GM23338 (cell line): ENCODE data around the gene KCTD19. TPM values are rescaled to one million over a fixed set of nuclear protein-coding genes. Genes with fewer than 3 reads are reported as not detected.

Experiments used
- ATAC-seq: fragments of 200-7000 bp; cut with Tn5 transposase; 3 replicates; pipeline ENCODE4 v1.9.1; 2020
- DNase-seq: peaks from one replicate; pipeline ENCODE4 v3.0.0-alpha.2; 2015; ENCODE audit warnings: low spot score
- H2AFZ ChIP-seq: fragments of 200-600 bp; sonication (generic); 2 replicates; pipeline ENCODE4 v1.8.0; 2016; ENCODE audit warnings: antibody characterized with exemption, mild to moderate bottlenecking, moderate library complexity
- H3F3A ChIP-seq: fragments of 200-600 bp; sonication (generic); replicated peaks from 2 replicates; pipeline ENCODE4 v1.8.0; 2017; ENCODE audit warnings: antibody characterized with exemption, mixed run types, low read depth
- H3K27ac ChIP-seq: fragments of 200-600 bp; sonication (generic); 2 replicates; pipeline ENCODE4 v1.6.1; 2016; ENCODE audit warnings: low read depth
- H3K27me3 ChIP-seq: fragments of 200-600 bp; sonication (generic); 2 replicates; pipeline ENCODE4 v1.8.0; 2016; ENCODE audit warnings: mild to moderate bottlenecking, mixed run types, moderate library complexity; ENCODE audit not compliant: insufficient read depth
- H3K36me3 ChIP-seq: fragments of 200-600 bp; sonication (generic); 2 replicates; pipeline ENCODE4 v1.8.0; 2016; ENCODE audit warnings: mild to moderate bottlenecking; ENCODE audit not compliant: insufficient read depth
- H3K4me1 ChIP-seq: fragments of 200-600 bp; sonication (generic); 2 replicates; pipeline ENCODE4 v1.8.0; 2016; ENCODE audit warnings: mild to moderate bottlenecking, moderate library complexity; ENCODE audit not compliant: insufficient read depth
- H3K4me2 ChIP-seq: fragments of 200-600 bp; sonication (generic); 2 replicates; pipeline ENCODE4 v1.7.1; 2017; ENCODE audit warnings: mixed run types
- H3K4me3 ChIP-seq: fragments of 200-600 bp; sonication (generic); 2 replicates; pipeline ENCODE4 v1.6.1; 2016; ENCODE audit warnings: mixed run types
- H3K79me2 ChIP-seq: fragments of 200-600 bp; sonication (generic); replicated peaks from 2 replicates; pipeline ENCODE4 v1.8.0; 2017; ENCODE audit warnings: mild to moderate bottlenecking; ENCODE audit not compliant: insufficient read depth
- H3K9me2 ChIP-seq: fragments of 200-600 bp; sonication (generic); 2 replicates; pipeline ENCODE4 v1.8.0; 2017; ENCODE audit not compliant: insufficient read depth
- H4K20me1 ChIP-seq: fragments of 200-600 bp; sonication (generic); replicated peaks from 2 replicates; pipeline ENCODE4 v1.8.0; 2017; ENCODE audit warnings: mild to moderate bottlenecking; ENCODE audit not compliant: insufficient read depth
- H3K27ac Mint-ChIP-seq: 2 replicates; pipeline ENCODE4 v1.8.0; 2020; ENCODE audit warnings: inconsistent platforms, mild to moderate bottlenecking, moderate library complexity, mixed read lengths
- H3K27me3 Mint-ChIP-seq: 3 replicates; pipeline ENCODE4 v1.8.0; 2022; ENCODE audit warnings: low read depth, mild to moderate bottlenecking, moderate library complexity, mixed read lengths, inconsistent platforms; ENCODE audit not compliant: insufficient read depth, poor library complexity
- H3K36me3 Mint-ChIP-seq: 3 replicates; pipeline ENCODE4 v1.8.0; 2021; ENCODE audit warnings: low read depth, mild to moderate bottlenecking, inconsistent platforms, moderate library complexity, mixed read lengths
- H3K4me1 Mint-ChIP-seq: 3 replicates; pipeline ENCODE4 v1.8.0; 2020; ENCODE audit warnings: mild to moderate bottlenecking, inconsistent platforms, mixed read lengths
- H3K4me3 Mint-ChIP-seq: 3 replicates; pipeline ENCODE4 v1.8.0; 2021; ENCODE audit warnings: moderate library complexity, mild to moderate bottlenecking, inconsistent platforms, mixed read lengths
- H3K9me3 Mint-ChIP-seq: 3 replicates; pipeline ENCODE4 v1.8.0; 2020; ENCODE audit warnings: moderate library complexity, mild to moderate bottlenecking, inconsistent platforms, mixed read lengths
- CREB1 ChIP-seq: fragments of 250-450 bp; sonication (Bioruptor Pico); IDR thresholded peaks from 2 replicates; pipeline ENCODE4 v1.5.0; 2020; ENCODE audit warnings: low read depth, mild to moderate bottlenecking, moderate library complexity
- CTCF ChIP-seq, 2 experiments: fragments of 200-600 bp in 1 of 2; sonication (generic) in 1 of 2; conservative IDR thresholded peaks; 2 replicates each; pipeline versions ENCODE4 v1.5.1 to v1.6.1; 2016 to 2017; ENCODE audit warnings: antibody characterized with exemption in 2 of 2, low read depth in 2 of 2, mild to moderate bottlenecking in 2 of 2, moderate library complexity in 1 of 2
- EZH2 ChIP-seq: fragments of 200-600 bp; sonication (generic); IDR thresholded peaks from one replicate; pipeline ENCODE4 v1.8.0; 2017; ENCODE audit warnings: antibody characterized with exemption, mild to moderate bottlenecking, low read depth; ENCODE audit not compliant: unreplicated experiment
- EZH2phosphoT487 ChIP-seq: fragments of 200-600 bp; sonication (generic); IDR thresholded peaks from one replicate; pipeline ENCODE4 v1.8.1; 2018; ENCODE audit warnings: antibody characterized with exemption; ENCODE audit not compliant: unreplicated experiment
- JUNB ChIP-seq: IDR thresholded peaks from one replicate; pipeline ENCODE4 v1.6.1; 2016; ENCODE audit warnings: antibody characterized with exemption; ENCODE audit not compliant: unreplicated experiment
- NANOG ChIP-seq: IDR thresholded peaks from 2 replicates; pipeline ENCODE4 v1.6.1; 2016; ENCODE audit warnings: antibody characterized with exemption, borderline replicate concordance
- POLR2AphosphoS5 ChIP-seq: IDR thresholded peaks from 2 replicates; pipeline ENCODE4 v1.6.1; 2016; ENCODE audit warnings: antibody characterized with exemption, low read depth
- STAT1 ChIP-seq: IDR thresholded peaks from one replicate; pipeline ENCODE4 v1.6.1; 2016; ENCODE audit warnings: antibody characterized with exemption; ENCODE audit not compliant: unreplicated experiment
- ZNF114 ChIP-seq: fragments of 250-450 bp; sonication (Bioruptor Pico); IDR thresholded peaks from 2 replicates; pipeline ENCODE4 v1.5.0; 2020; ENCODE audit warnings: mild to moderate bottlenecking, moderate library complexity
- ZNF331 ChIP-seq: fragments of 250-450 bp; sonication (Bioruptor Pico); IDR thresholded peaks from 2 replicates; pipeline ENCODE4 v1.5.0; 2020; ENCODE audit warnings: low read depth, mild to moderate bottlenecking, moderate library complexity
- ZNF462 ChIP-seq: fragments of 250-450 bp; sonication (Bioruptor Pico); IDR thresholded peaks from 2 replicates; pipeline ENCODE4 v1.5.0; 2020; ENCODE audit warnings: mild to moderate bottlenecking, moderate library complexity
- polyA plus RNA-seq: library from polyadenylated mRNA; unstranded; fragments of >200 nt; fragmentation: Nextera tagmentation; extraction: Ambion mirVana; gene quantifications from 2 replicates; pipeline ENCODE4 v1.2.1, GENCODE V29; 2016
- total RNA-seq: library from RNA; depleted of rRNA; stranded (reverse); fragments of >200 nt; shearing (Covaris generic); gene quantifications from 2 replicates; pipeline ENCODE4 v1.2.3, GENCODE V29; 2014
- TF ChIP-seq, protein P1 (sequence below): IDR thresholded peaks from one replicate; pipeline ENCODE4 v1.6.1; 2018; ENCODE audit warnings: antibody characterized with exemption; ENCODE audit not compliant: unreplicated experiment
- TF ChIP-seq, protein P2 (sequence below): IDR thresholded peaks from 2 replicates; pipeline ENCODE4 v1.6.1; 2016; ENCODE audit warnings: antibody characterized with exemption

KCTD19 gene
- total and polyA plus RNA-seq, 2 experiments from 2014 or later = 0.31 to 0.65 TPM

DNA sequence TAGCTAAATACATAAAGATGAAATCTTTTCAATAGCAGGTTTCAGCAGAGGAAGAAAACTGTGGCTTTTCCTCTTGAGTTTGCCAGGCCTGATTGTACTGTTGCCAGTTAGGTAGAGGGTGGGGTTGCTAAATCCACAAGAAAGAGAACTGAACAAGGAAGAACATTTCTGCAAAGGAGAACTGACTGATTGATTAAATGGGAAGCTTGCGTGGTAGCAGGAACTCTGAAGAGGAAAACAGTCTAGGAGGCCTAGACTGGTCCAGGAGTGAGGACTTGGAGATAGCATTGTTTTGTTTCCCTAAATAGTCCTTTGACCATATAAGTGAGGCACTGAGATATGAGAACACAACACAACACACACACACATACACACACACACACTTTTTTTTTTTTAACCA is 18.9 kb upstream of the KCTD19 start:
- no peak for DNase-seq
- Histone ChIP-seq H3K36me3 (no peaks in the 10 kb centered on the region), H3K9me2 (no peaks in the 10 kb centered on the region), H3F3A (no peaks in the 10 kb centered on the region), H3K4me1 (no peaks in the 10 kb centered on the region), H3K4me2 (no peak overlapping the region), H3K27me3 (no peaks in the 10 kb centered on the region; the same call in 1 of the 2 replicates), H3K27ac (no peak overlapping the region), H3K4me3 (no peak overlapping the region), H2AFZ (no peak overlapping the region), H4K20me1 (no peaks in the 10 kb centered on the region), H3K79me2 (no peaks in the 10 kb centered on the region)
- Mint-ChIP-seq H3K9me3 (no peaks in the 10 kb centered on the region), H3K4me1 (no peaks in the 10 kb centered on the region), H3K27ac (no peak overlapping the region), H3K36me3 (no peaks in the 10 kb centered on the region), H3K27me3 (peaks cover 2% of the 10 kb centered on the region), H3K4me3 (no peak overlapping the region)
- ATAC-seq = no peak
- TF ChIP-seq NANOG (no peak), CREB1 (CRISPR knock-in tag) (no peak), JUNB (no peak), EZH2phosphoT487 (no peak), ZNF114 (CRISPR knock-in tag) (no peak), ZNF331 (no peak), POLR2AphosphoS5 (no peak), CTCF (conservative IDR thresholded peaks at IDR 0.05; ENCODE audit: low read depth in 2 of 2) (no peak), STAT1 (no peak), EZH2 (no peak), ZNF462 (CRISPR knock-in tag) (no peak)
- TF ChIP-seq, protein P1, sequence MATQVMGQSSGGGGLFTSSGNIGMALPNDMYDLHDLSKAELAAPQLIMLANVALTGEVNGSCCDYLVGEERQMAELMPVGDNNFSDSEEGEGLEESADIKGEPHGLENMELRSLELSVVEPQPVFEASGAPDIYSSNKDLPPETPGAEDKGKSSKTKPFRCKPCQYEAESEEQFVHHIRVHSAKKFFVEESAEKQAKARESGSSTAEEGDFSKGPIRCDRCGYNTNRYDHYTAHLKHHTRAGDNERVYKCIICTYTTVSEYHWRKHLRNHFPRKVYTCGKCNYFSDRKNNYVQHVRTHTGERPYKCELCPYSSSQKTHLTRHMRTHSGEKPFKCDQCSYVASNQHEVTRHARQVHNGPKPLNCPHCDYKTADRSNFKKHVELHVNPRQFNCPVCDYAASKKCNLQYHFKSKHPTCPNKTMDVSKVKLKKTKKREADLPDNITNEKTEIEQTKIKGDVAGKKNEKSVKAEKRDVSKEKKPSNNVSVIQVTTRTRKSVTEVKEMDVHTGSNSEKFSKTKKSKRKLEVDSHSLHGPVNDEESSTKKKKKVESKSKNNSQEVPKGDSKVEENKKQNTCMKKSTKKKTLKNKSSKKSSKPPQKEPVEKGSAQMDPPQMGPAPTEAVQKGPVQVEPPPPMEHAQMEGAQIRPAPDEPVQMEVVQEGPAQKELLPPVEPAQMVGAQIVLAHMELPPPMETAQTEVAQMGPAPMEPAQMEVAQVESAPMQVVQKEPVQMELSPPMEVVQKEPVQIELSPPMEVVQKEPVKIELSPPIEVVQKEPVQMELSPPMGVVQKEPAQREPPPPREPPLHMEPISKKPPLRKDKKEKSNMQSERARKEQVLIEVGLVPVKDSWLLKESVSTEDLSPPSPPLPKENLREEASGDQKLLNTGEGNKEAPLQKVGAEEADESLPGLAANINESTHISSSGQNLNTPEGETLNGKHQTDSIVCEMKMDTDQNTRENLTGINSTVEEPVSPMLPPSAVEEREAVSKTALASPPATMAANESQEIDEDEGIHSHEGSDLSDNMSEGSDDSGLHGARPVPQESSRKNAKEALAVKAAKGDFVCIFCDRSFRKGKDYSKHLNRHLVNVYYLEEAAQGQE = no peak
- TF ChIP-seq, protein P2, sequence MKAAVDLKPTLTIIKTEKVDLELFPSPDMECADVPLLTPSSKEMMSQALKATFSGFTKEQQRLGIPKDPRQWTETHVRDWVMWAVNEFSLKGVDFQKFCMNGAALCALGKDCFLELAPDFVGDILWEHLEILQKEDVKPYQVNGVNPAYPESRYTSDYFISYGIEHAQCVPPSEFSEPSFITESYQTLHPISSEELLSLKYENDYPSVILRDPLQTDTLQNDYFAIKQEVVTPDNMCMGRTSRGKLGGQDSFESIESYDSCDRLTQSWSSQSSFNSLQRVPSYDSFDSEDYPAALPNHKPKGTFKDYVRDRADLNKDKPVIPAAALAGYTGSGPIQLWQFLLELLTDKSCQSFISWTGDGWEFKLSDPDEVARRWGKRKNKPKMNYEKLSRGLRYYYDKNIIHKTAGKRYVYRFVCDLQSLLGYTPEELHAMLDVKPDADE = no peak
